Uterus (tissue), 2 donors: Measurements from ENCODE around the gene PYGM.

Experiments
- POLR2A ChIP-seq, 2 donors: fragments of 450-650 bp; IDR thresholded peaks; one replicate each; pipeline ENCODE4 v1.6.1; 2016; ENCODE audit warnings: antibody characterized with exemption in 2 of 2, mild to moderate bottlenecking in 1 of 2, moderate library complexity in 1 of 2
- TF ChIP-seq, protein P1 (sequence below), 4 experiments: fragments of 200-600 bp in 2 of 4; fragments of 450-650 bp in 2 of 4; sonication (generic) in 2 of 4; IDR thresholded peaks; one replicate each; pipeline ENCODE4 v1.5.1; 2016 to 2019; ENCODE audit warnings: antibody characterized with exemption in 4 of 4, mild to moderate bottlenecking in 2 of 4, moderate library complexity in 1 of 4

DNA sequence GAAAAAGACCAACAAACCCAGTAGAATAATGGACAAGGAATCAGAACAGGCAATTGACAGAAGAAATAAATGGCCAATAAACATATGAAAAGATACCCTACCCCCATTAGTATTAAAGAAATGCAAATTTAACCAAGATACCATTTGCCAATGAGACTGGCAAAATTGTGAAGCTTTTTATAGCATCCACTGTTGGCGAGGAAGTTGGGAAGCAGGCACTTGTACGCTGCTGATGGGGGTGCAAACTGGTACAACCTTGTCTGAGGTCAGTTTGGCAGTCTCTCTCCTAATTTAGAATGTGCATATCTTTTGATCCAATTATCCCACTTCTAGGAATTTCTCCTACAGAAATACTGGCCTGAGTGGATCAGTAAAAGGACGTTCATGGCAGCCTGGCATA lies 28.2 kb downstream of the PYGM start:
- TF ChIP-seq, protein P1, sequence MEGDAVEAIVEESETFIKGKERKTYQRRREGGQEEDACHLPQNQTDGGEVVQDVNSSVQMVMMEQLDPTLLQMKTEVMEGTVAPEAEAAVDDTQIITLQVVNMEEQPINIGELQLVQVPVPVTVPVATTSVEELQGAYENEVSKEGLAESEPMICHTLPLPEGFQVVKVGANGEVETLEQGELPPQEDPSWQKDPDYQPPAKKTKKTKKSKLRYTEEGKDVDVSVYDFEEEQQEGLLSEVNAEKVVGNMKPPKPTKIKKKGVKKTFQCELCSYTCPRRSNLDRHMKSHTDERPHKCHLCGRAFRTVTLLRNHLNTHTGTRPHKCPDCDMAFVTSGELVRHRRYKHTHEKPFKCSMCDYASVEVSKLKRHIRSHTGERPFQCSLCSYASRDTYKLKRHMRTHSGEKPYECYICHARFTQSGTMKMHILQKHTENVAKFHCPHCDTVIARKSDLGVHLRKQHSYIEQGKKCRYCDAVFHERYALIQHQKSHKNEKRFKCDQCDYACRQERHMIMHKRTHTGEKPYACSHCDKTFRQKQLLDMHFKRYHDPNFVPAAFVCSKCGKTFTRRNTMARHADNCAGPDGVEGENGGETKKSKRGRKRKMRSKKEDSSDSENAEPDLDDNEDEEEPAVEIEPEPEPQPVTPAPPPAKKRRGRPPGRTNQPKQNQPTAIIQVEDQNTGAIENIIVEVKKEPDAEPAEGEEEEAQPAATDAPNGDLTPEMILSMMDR (IDR thresholded peaks at IDR 0.05), result no peak
- no peak for TF ChIP-seq POLR2A (IDR thresholded peaks at IDR 0.05)
